ENCODE measurements around the gene NPAS4. TPM values are rescaled to one million over a fixed set of nuclear protein-coding genes. Genes with fewer than 3 reads are reported as not detected.

NPAS4 gene
- total and polyA plus RNA-seq, 2 of the 13 experiments (the other 11 are each of a cell fraction or from before 2014, with no cell fraction given) = not detected

DNA sequence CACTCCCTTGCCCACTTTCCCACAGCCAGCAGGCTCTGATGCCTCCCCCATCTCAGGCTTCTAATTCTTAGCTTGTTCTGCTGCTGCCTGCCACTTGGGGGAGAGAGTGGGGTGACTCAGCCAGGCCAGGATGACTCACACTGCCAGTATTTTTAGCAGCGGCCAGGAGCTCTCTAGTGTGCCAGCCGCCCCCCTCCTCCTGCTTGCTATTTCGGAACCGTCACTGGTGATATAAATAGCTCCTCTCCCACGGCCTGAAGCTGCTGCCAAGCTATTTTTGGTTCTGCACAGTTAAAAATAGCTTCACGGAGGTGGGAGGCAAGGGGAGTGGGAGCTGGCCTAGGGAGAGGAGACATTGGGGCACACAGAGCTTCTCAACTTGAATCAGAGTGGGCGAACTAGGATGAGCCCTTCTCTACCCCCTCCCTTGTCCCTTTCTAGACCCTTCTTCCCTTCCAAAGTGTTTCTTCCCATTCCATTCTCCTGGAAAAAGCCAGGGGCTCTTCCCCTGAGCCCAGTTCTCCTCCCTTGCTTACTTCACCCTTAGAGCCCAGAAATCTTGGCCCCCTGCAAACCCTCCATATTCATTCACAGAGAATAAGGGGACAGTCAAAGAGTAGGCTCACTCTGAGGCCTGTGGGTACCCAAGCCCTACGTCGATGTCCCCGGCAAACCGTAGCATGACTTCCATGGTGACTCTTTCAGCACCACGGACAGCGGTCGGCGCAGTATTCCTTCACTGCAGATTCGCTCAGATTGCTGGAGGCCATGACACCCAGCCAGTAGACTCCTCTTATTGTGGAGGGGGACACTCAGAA is 2.5 kb upstream of the NPAS4 start (continued):
- no peak for TF ChIP-seq JARID2 (CRISPR knock-in tag; IDR thresholded peaks at IDR 0.05; ENCODE audit: insufficient replicate concordance)
- 0 out of 2 replicates have a peak, but pooled peaks have one; percentile 49 for TF ChIP-seq HMG20B (CRISPR knock-in tag; conservative IDR thresholded peaks at IDR 0.05)
- no peak for TF ChIP-seq ZNF136 (CRISPR knock-in tag; IDR thresholded peaks at IDR 0.05; ENCODE audit: low read depth)
- TF ChIP-seq, protein P1, sequence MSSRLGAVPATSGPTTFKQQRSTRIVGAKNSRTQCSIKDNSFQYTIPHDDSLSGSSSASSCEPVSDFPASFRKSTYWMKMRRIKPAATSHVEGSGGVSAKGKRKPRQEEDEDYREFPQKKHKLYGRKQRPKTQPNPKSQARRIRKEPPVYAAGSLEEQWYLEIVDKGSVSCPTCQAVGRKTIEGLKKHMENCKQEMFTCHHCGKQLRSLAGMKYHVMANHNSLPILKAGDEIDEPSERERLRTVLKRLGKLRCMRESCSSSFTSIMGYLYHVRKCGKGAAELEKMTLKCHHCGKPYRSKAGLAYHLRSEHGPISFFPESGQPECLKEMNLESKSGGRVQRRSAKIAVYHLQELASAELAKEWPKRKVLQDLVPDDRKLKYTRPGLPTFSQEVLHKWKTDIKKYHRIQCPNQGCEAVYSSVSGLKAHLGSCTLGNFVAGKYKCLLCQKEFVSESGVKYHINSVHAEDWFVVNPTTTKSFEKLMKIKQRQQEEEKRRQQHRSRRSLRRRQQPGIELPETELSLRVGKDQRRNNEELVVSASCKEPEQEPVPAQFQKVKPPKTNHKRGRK (CRISPR knock-in tag; IDR thresholded peaks at IDR 0.05) = no peak
- TF ChIP-seq SIN3B (IDR thresholded peaks at IDR 0.05; ENCODE audit: low read length) = no peak
- TF ChIP-seq, protein P2, sequence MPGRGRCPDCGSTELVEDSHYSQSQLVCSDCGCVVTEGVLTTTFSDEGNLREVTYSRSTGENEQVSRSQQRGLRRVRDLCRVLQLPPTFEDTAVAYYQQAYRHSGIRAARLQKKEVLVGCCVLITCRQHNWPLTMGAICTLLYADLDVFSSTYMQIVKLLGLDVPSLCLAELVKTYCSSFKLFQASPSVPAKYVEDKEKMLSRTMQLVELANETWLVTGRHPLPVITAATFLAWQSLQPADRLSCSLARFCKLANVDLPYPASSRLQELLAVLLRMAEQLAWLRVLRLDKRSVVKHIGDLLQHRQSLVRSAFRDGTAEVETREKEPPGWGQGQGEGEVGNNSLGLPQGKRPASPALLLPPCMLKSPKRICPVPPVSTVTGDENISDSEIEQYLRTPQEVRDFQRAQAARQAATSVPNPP (CRISPR knock-in tag; IDR thresholded peaks at IDR 0.05) = no peak
- TF ChIP-seq TBL1XR1 (IDR thresholded peaks at IDR 0.05; ENCODE audit: borderline replicate concordance, low read length, partially characterized antibody) = no peak
- TF ChIP-seq, protein P3, sequence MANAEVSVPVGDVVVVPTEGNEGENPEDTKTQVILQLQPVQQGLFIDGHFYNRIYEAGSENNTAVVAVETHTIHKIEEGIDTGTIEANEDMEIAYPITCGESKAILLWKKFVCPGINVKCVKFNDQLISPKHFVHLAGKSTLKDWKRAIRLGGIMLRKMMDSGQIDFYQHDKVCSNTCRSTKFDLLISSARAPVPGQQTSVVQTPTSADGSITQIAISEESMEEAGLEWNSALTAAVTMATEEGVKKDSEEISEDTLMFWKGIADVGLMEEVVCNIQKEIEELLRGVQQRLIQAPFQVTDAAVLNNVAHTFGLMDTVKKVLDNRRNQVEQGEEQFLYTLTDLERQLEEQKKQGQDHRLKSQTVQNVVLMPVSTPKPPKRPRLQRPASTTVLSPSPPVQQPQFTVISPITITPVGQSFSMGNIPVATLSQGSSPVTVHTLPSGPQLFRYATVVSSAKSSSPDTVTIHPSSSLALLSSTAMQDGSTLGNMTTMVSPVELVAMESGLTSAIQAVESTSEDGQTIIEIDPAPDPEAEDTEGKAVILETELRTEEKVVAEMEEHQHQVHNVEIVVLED (CRISPR knock-in tag; IDR thresholded peaks at IDR 0.05; ENCODE audit: borderline replicate concordance) = no peak
- no peak for TF ChIP-seq ZBTB3 (CRISPR knock-in tag; IDR thresholded peaks at IDR 0.05; ENCODE audit: borderline replicate concordance, low read depth)
- TF ChIP-seq, protein P4, sequence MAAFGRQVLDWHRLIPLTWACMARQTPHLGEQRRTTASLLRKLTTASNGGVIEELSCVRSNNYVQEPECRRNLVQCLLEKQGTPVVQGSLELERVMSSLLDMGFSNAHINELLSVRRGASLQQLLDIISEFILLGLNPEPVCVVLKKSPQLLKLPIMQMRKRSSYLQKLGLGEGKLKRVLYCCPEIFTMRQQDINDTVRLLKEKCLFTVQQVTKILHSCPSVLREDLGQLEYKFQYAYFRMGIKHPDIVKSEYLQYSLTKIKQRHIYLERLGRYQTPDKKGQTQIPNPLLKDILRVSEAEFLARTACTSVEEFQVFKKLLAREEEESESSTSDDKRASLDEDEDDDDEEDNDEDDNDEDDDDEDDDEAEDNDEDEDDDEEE (CRISPR knock-in tag; IDR thresholded peaks at IDR 0.05) = no peak
- TF ChIP-seq CBX5 (CRISPR knock-in tag; IDR thresholded peaks at IDR 0.05; ENCODE audit: borderline replicate concordance) = no peak
- TF ChIP-seq HNRNPH1 (optimal IDR thresholded peaks at IDR 0.05; ENCODE audit: low read depth, low read length) = no peak
- no peak for TF ChIP-seq ZNF724P (CRISPR knock-in tag; IDR thresholded peaks at IDR 0.05; ENCODE audit: borderline replicate concordance)
- TF ChIP-seq, protein P5, sequence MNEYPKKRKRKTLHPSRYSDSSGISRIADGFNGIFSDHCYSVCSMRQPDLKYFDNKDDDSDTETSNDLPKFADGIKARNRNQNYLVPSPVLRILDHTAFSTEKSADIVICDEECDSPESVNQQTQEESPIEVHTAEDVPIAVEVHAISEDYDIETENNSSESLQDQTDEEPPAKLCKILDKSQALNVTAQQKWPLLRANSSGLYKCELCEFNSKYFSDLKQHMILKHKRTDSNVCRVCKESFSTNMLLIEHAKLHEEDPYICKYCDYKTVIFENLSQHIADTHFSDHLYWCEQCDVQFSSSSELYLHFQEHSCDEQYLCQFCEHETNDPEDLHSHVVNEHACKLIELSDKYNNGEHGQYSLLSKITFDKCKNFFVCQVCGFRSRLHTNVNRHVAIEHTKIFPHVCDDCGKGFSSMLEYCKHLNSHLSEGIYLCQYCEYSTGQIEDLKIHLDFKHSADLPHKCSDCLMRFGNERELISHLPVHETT (CRISPR knock-in tag; conservative IDR thresholded peaks at IDR 0.05) = no peak
- TF ChIP-seq SCMH1 (CRISPR knock-in tag; IDR thresholded peaks at IDR 0.05; ENCODE audit: borderline replicate concordance) = no peak
- TF ChIP-seq POLR2A (IDR thresholded peaks at IDR 0.05; ENCODE audit: insufficient read depth in 1 of 2, low read depth in 2 of 2, low read length in 2 of 2) = no peak
- TF ChIP-seq CHD2 (IDR thresholded peaks at IDR 0.05; ENCODE audit: low read depth, low read length) = no peak
- no peak for TF ChIP-seq GABPA (IDR thresholded peaks at IDR 0.05; ENCODE audit: low read depth, low read length)
- no peak for TF ChIP-seq GABPA (CRISPR knock-in tag; IDR thresholded peaks at IDR 0.05; ENCODE audit: low read depth)
- TF ChIP-seq MAFF (IDR thresholded peaks at IDR 0.05; ENCODE audit: low read depth, low read length) = no peak
- peak; percentile 78; the same call in 1 of the 2 replicates for TF ChIP-seq XBP1 (CRISPR knock-in tag; IDR thresholded peaks at IDR 0.05)
- TF ChIP-seq, protein P6, sequence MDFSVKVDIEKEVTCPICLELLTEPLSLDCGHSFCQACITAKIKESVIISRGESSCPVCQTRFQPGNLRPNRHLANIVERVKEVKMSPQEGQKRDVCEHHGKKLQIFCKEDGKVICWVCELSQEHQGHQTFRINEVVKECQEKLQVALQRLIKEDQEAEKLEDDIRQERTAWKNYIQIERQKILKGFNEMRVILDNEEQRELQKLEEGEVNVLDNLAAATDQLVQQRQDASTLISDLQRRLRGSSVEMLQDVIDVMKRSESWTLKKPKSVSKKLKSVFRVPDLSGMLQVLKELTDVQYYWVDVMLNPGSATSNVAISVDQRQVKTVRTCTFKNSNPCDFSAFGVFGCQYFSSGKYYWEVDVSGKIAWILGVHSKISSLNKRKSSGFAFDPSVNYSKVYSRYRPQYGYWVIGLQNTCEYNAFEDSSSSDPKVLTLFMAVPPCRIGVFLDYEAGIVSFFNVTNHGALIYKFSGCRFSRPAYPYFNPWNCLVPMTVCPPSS (IDR thresholded peaks at IDR 0.05) = no peak

Data from HepG2 (cell line).